Measurements from ENCODE around the gene PLA2G2D. TPM values are rescaled to one million over a fixed set of nuclear protein-coding genes. Genes with fewer than 3 reads are reported as not detected.

The PLA2G2D gene
- not detected in 2 replicates for total RNA-seq

GRCh38 chr1:20119347-20119746, at the start of gene PLA2G2D:
Gene PLA2G2D (minus strand): TSS chr1:20119536. CDS start chr1:20119498, 38 bp downstream.

GRCh38 chr1:20138961-20139550, 19.7 kb upstream of the PLA2G2D start, which contains the start of gene PLA2G2F:
Gene PLA2G2F (plus strand): TSS chr1:20139323. CDS start chr1:20139428, 105 bp downstream.

GRCh38 chr1:20069874-20070273, 49.5 kb downstream of the PLA2G2D start, which contains the start of gene PLA2G5:
Gene PLA2G5 (plus strand): TSS chr1:20070194. CDS start chr1:20084831, 14,637 bp downstream.

Other genes with a start within 250 kb of the PLA2G2D start
- gene OTUD3, start 237.1 kb downstream of the PLA2G2D start, total RNA-seq: 2.2 and 3.5 TPM in 2 replicates
- not detected in 2 replicates for gene PLA2G2E, start 195.9 kb downstream of the PLA2G2D start, total RNA-seq
- gene PLA2G2A, start 139.9 kb downstream of the PLA2G2D start, total RNA-seq: not detected in 2 replicates
- not detected in 2 replicates for gene PLA2G5, start 49.3 kb downstream of the PLA2G2D start, total RNA-seq
- gene PLA2G2F, start 19.8 kb upstream of the PLA2G2D start, total RNA-seq: not detected in 2 replicates
- gene UBXN10, start 66.6 kb upstream of the PLA2G2D start, total RNA-seq: under 0.01 TPM in 1 of 2 replicates, not detected in the other
- not detected in 2 replicates for gene PLA2G2C, start 67.0 kb upstream of the PLA2G2D start, total RNA-seq
- gene VWA5B1, start 171.3 kb upstream of the PLA2G2D start, total RNA-seq: not detected in 2 replicates

Measured in dermis lymphatic vessel endothelial cell (primary cell).